ENCODE results near the gene ARL14EP.

DNA sequence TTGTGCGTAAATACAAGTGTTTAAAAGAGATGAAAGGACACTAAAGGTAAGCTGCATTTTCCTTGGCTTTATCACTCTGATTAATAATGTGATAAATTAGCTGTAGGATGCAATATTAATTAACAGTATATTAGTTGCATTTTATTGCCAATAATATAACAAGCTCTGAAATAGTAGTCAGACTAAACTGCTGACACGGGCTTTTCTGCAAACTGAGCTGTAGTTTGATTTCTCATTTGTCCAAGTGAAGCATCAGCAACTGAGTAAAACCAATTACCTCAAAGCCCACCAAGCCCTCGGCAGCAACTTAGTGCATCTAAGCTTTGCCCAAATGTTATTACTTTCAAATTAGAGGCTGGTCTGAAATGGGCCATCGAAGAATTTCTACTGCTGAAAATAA lies 33.5 kb downstream of the ARL14EP start:
- TF ChIP-seq POLR2AphosphoS5 (IDR thresholded peaks at IDR 0.05) (no peak), POLR2A (IDR thresholded peaks at IDR 0.05) (no peak)
- TF ChIP-seq, protein P1, sequence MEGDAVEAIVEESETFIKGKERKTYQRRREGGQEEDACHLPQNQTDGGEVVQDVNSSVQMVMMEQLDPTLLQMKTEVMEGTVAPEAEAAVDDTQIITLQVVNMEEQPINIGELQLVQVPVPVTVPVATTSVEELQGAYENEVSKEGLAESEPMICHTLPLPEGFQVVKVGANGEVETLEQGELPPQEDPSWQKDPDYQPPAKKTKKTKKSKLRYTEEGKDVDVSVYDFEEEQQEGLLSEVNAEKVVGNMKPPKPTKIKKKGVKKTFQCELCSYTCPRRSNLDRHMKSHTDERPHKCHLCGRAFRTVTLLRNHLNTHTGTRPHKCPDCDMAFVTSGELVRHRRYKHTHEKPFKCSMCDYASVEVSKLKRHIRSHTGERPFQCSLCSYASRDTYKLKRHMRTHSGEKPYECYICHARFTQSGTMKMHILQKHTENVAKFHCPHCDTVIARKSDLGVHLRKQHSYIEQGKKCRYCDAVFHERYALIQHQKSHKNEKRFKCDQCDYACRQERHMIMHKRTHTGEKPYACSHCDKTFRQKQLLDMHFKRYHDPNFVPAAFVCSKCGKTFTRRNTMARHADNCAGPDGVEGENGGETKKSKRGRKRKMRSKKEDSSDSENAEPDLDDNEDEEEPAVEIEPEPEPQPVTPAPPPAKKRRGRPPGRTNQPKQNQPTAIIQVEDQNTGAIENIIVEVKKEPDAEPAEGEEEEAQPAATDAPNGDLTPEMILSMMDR (IDR thresholded peaks at IDR 0.05): no peak
